BLaER1 treated with 17β-estradiol and CSF1 and Interleukin-3, amounts not matched to agents 10 nM and 100 nM (cell line): ENCODE data around the gene F3.

ENCODE experiments used
- H3K27ac ChIP-seq, 11 experiments: shearing (Covaris generic); formaldehyde crosslinking; 2 replicates each; pipeline ENCODE4 v1.8.1; 2022
- H3K27me3 ChIP-seq, 11 experiments: shearing (Covaris generic); formaldehyde crosslinking; 2 replicates each; pipeline ENCODE4 v1.8.1; 2022
- H3K36me3 ChIP-seq, 11 experiments: shearing (Covaris generic); formaldehyde crosslinking; 2 replicates each; pipeline ENCODE4 v1.8.1; 2022
- H3K4me1 ChIP-seq, 10 experiments: shearing (Covaris generic); formaldehyde crosslinking; 2 replicates each; pipeline ENCODE4 v1.8.1; 2022
- H3K4me2 ChIP-seq, 11 experiments: shearing (Covaris generic); formaldehyde crosslinking; 2 replicates each; pipeline ENCODE4 v1.8.1; 2022
- H3K4me3 ChIP-seq, 10 experiments: shearing (Covaris generic); formaldehyde crosslinking; 2 replicates each; pipeline ENCODE4 v1.8.1; 2022
- H3K9ac ChIP-seq, 11 experiments: shearing (Covaris generic); formaldehyde crosslinking; 2 replicates each; pipeline ENCODE4 v1.8.1; 2022
- H3K9me3 ChIP-seq, 11 experiments: shearing (Covaris generic); formaldehyde crosslinking; replicated peaks in 1 of 11; 2 replicates each; pipeline ENCODE4 v1.8.1; 2022
- H4K20me1 ChIP-seq, 11 experiments: shearing (Covaris generic); formaldehyde crosslinking; 2 replicates each; pipeline ENCODE4 v1.8.1; 2022
- Cebpa-rat ChIP-seq, 11 experiments: shearing (Covaris generic); IDR thresholded peaks; 2 replicates each; pipeline ENCODE4 v1.8.1; 2022

The F3 gene

GRCh38 chr1:94486990-94487389 lies 54.6 kb downstream of the F3 start:
- H3K4me2 ChIP-seq, result no peak overlapping the region
- H3K27ac ChIP-seq, result no peak overlapping the region
- no peak overlapping the region for H3K4me3 ChIP-seq
- no peak for TF ChIP-seq Cebpa-rat (IDR thresholded peaks at IDR 0.05)
- peaks cover 18 to 49% (median 35%) of the 10 kb centered on the region in 11 experiments; a peak in 21 of 22 replicates for H3K36me3 ChIP-seq
- no peak overlapping the region for H3K9ac ChIP-seq
- H3K27me3 ChIP-seq, result no peaks in the 10 kb centered on the region
- no peaks in the 10 kb centered on the region for H4K20me1 ChIP-seq
- H3K9me3 ChIP-seq, result peaks cover 0 to 5% (median 0%) of the 10 kb centered on the region in 11 experiments; a peak in 1 of 22 replicates
- H3K4me1 ChIP-seq, result no peaks in the 10 kb centered on the region

DNA sequence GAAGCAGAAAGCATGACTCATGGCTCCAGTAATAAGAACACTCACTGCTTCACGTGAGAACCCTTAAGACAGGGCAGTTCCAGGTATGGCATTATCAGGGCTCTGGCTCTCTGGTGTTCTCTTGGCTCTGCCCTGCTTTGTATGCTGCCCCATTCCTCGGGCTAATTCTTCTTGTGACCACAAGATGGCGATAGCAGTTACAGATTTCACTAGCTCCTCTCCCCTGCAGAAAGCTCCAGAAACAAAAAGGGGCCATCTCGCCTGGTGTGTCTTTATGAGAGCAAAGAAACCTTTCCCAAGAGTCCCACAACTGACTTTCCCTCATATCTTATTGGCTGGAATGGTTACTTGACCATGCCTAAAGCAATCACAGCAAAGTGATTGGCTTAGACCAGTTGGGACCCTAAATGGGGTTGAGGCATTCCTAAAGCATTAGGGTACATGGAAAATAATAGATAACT lies 60.1 kb downstream of the F3 start:
- Histone ChIP-seq H4K20me1 (no peaks in the 10 kb centered on the region), H3K27ac (no peak overlapping the region), H3K9ac (no peak overlapping the region), H3K4me1 (no peaks in the 10 kb centered on the region), H3K36me3 (peaks cover 8 to 35% (median 22%) of the 10 kb centered on the region in 11 experiments; a peak in 16 of 22 replicates), H3K4me2 (no peak overlapping the region), H3K9me3 (no peaks in the 10 kb centered on the region), H3K27me3 (no peaks in the 10 kb centered on the region), H3K4me3 (no peak overlapping the region)
- no peak for TF ChIP-seq Cebpa-rat (IDR thresholded peaks at IDR 0.05)

GRCh38 chr1:94479682-94480081 lies 61.9 kb downstream of the F3 start:
- Histone ChIP-seq H3K4me2 (no peak overlapping the region), H3K4me1 (no peaks in the 10 kb centered on the region), H3K9me3 (no peaks in the 10 kb centered on the region), H4K20me1 (no peaks in the 10 kb centered on the region), H3K9ac (no peak overlapping the region), H3K27ac (no peak overlapping the region), H3K4me3 (no peak overlapping the region), H3K36me3 (peaks cover 10 to 42% (median 23%) of the 10 kb centered on the region in 11 experiments; a peak in 16 of 22 replicates), H3K27me3 (no peaks in the 10 kb centered on the region)
- no peak for TF ChIP-seq Cebpa-rat (IDR thresholded peaks at IDR 0.05)
